Left colon (tissue), 2 donors: Measurements from ENCODE around the gene HCN4. TPM values are rescaled to one million over a fixed set of nuclear protein-coding genes. Genes with fewer than 3 reads are reported as not detected.
A peak's percentile ranks its signal among the peaks of the same experiment; 100 is the strongest.
"Not testable (repeated sequence)": the region's sequence is repeated elsewhere in the genome, so short reads cannot be mapped to it uniquely, and the experiment has no call there.

Source experiments
- ATAC-seq: fragments of 200-7000 bp; cut with Tn5 transposase; one replicate; pipeline ENCODE4 v1.9.1; 2020; ENCODE audit warnings: mild to moderate bottlenecking, moderate library complexity
- DNase-seq, 2 donors: peaks; one replicate each; pipeline ENCODE4 v3.0.0-alpha.2; 2020
- intact Hi-C, 2 donors: fragments of 100-400 bp; cut with DNase I in 1 of 2; cut with micrococcal nuclease in 1 of 2; formaldehyde crosslinking; loops; one replicate each; pipeline versions ENCODE4 v1.11.2 to v1.14.0; 2022; cut with DNase I, micrococcal nuclease
- total RNA-seq, 2 donors: library from RNA; stranded (reverse); fragmentation: NEBNext Ultra II Directional; extraction: Animal tissue kit (Norgen Biotek cat#: 25700); gene quantifications; one replicate each; pipeline ENCODE4 v1.2.1, GENCODE V29; 2021
- donor health status: DM: no; HTN: no; CAD: no.
- donor health status: DM: yes; HTN: yes; CAD: no.

HCN4 gene
- total RNA-seq, 2 donors from 2014 or later, result 0.12 to 0.28 TPM

- DNase-seq, result no peak
- ATAC-seq, result no peak
- intact Hi-C loops, result no loop called here
Observed at GRCh38 chr15:73319460-73320245, 49.1 kb downstream of the HCN4 start.

GRCh38 chr15:73318463-73319351 is 50.1 kb downstream of the HCN4 start:
- ATAC-seq (peak; percentile 44), DNase-seq (no peak)
- intact Hi-C loops, result no loop called here

DNA sequence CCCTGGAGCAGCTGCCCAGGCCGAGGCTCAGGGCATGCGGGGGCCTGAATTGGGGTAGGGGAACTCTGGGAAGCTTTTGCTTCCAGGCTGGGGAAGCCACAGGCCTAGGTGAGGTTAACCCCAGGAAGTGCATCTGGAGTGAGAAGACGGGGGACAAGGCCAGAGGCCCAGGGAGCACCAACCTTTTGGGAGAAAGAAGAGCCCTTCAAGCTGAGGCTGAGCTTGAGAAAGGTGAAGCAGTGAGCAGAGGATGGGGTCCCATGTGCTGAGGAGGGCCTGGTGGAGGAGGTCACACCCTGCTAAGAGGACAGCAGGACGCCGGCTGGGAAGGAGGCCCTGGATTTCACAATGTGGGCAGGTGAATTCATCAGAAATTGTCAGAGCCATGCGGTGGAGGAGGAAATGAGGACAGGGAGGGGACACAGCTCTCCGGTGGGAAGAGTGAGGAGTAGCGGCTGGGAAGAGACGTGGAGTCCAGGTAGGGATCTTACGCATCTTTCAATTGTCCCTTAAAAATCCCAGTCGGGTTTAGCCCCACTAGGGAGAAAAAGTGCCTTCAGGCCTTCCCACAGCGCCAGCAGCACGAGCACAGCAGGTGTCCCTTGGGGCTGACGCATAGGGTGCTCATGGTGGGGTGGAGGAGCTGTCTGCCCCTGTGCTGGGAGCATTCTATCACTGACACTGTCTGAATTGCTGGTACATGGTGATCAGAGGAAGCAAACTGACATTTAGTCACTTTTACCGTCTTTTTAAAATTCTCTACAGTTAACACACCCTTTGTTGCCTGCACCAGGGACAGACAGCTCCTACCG is 50.9 kb downstream of the HCN4 start:
- intact Hi-C loops, result no loop called here
- no peak for DNase-seq

GRCh38 chr15:73313861-73314260 is 54.9 kb downstream of the HCN4 start:
- intact Hi-C loops, result no loop called here
- no peak for DNase-seq

More for the DNA sequence above, 50.9 kb downstream of the HCN4 start:
- peak; percentile 18 for ATAC-seq

DNA sequence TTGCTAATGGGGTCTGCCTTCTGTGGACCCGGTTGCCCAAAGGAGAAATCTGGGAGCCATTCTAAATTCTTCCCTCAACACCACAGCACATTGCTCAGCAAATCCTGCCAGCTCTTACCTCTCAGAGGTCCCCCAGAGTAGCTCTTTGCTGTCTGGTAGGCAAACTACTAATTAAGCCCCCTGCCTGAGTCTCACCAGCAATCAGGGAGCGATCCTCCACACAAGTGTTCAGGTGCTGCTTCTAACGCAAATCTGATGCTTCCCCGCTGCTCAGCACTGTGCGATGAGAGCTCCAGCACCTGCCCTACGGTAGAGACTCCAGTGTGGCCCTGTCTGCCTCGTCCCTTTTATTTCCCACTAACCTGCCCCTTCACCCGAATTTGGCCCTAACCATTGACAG is 60.5 kb downstream of the HCN4 start:
- DNase-seq, result no peak
- intact Hi-C loops, result no loop called here
- ATAC-seq, result no peak

More at GRCh38 chr15:73313861-73314260, 54.9 kb downstream of the HCN4 start:
- no peak for ATAC-seq

- intact Hi-C loops, result no loop called here
- DNase-seq (peak in 1 of 2 donors; percentile 36), ATAC-seq (peak; percentile 89)
Observed at GRCh38 chr15:73305331-73306211, 63.2 kb downstream of the HCN4 start.

- DNase-seq (no peak), ATAC-seq (no peak)
- intact Hi-C loops, result no loop called here
Observed at GRCh38 chr15:73303636-73304035, 65.1 kb downstream of the HCN4 start.

DNA sequence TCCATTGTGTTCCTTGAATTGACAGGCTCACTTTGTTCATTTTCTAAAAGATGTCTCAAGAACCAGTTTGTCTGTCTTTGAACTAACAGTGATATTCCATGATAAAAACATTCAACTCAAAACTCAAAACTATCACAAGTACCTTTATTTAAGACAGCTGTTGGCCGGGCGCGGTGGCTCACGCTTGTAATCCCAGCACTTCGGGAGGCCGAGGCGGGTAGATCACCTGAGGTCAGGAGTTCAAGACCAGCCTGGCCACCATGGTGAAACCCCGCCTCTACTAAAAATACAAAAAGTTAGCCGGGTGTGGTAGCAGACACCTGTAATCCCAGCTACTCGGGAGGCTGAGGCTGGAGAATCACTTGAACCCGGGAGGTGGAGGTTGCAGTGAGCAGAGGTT is 68.5 kb downstream of the HCN4 start:
- intact Hi-C loops, DNase-seq, ATAC-seq: not testable (repeated sequence)

GRCh38 chr15:73298522-73299245 is 70.1 kb downstream of the HCN4 start:
- DNase-seq (peak in 1 of 2 donors; percentile 25), ATAC-seq (peak; percentile 69)
- intact Hi-C loops, result no loop called here

- ATAC-seq, result no peak
- DNase-seq, result no peak
- intact Hi-C loops, result no loop called here
Observed at GRCh38 chr15:73296609-73297353, 72.0 kb downstream of the HCN4 start.

DNA sequence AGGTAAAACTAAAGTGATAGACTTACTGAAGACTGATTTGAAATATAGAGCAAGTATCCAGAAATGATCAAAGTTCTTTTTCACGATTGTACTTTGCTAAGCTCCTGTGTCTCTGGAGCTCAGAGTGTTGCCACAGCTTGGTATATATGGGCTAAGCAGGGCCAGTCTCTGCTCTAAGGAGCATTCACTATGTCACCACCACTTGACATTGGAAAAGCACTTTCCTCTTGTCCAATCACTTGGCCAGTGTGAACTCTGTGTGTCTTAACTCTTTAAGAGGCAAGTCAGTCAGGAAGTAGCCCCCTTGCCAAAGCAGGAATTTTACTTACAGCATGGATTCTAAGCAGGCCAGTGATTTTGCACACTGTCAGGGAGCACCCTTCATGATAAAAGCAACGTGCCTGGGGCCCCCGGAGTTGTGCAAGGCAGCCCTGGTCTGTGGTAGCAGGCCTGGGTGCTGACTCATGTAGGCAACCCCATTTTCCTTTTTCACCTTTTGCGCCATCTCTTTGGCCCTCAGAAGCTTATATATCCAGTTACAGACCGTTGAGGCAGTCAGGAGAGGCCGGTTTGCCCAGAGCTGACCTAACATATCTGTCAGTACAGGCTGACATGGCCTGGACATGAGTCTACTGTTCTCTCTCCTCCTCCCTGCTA is 73.0 kb downstream of the HCN4 start:
- DNase-seq, result no peak
- intact Hi-C loops, result no loop called here
- no peak for ATAC-seq

DNA sequence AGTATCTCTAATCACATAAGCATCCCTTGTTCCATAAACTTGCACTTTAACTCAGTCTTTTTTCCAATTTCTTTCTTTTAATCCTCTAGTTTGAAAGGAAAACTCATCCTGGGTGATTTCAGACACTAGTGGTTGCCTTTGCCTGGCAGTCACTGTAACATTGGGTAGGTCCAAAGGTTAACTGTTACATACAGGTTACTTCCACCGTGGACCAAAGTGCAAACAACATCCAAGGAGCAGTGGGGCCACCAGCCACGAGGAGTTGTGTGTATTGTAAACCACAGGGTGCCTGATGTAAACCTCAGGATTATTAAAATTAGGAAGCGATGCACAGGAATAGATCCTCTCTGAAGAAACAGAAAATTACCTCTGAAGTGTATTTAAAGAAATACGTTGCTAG is 75.0 kb downstream of the HCN4 start:
- intact Hi-C loops, result no loop called here
- no peak for DNase-seq
- ATAC-seq, result peak; percentile 73

DNA sequence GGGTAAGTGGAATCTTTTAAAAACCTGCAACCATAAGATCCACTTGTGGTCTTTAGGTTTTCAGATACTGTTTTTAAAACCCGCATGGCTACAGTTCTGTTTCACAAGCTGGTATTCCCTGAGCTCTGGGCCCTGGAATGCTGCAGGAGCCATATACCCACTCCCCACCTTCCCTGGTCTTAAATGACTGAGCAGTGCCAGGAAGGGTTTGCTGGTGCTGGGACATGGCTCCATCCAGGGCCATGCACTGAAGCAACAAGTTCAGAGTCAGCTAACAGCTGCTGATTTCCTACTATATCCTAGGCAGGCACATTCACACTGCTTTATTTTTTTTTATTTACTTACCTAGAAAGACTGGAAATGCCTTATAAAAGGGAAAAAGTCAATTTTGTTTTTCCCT is 77.3 kb downstream of the HCN4 start:
- no peak for ATAC-seq
- DNase-seq, result no peak
- intact Hi-C loops, result no loop called here

GRCh38 chr15:73287019-73287418 is 81.7 kb downstream of the HCN4 start:
- no peak for ATAC-seq
- no peak for DNase-seq
- intact Hi-C loops, result no loop called here

DNA sequence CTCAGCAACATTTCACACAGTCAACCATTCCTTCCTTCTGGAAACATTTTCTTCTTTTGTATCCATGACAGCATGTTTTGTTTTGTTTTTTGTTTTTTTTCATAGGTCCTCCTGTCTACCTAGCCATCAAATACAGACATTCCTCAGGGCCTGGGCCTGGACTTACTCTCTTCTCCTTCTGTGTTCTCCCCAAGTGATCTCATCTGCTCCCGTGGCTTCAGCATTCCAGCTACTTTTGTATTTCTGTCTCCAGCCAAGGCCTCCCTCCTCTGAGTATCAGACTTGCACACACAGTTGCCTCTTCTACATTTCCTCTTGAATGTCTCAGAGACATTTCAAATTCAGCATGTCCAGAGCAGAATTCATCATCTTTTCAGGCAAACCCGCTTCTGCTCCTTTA is 82.4 kb downstream of the HCN4 start:
- intact Hi-C loops, result no loop called here
- DNase-seq (no peak), ATAC-seq (no peak)

DNA sequence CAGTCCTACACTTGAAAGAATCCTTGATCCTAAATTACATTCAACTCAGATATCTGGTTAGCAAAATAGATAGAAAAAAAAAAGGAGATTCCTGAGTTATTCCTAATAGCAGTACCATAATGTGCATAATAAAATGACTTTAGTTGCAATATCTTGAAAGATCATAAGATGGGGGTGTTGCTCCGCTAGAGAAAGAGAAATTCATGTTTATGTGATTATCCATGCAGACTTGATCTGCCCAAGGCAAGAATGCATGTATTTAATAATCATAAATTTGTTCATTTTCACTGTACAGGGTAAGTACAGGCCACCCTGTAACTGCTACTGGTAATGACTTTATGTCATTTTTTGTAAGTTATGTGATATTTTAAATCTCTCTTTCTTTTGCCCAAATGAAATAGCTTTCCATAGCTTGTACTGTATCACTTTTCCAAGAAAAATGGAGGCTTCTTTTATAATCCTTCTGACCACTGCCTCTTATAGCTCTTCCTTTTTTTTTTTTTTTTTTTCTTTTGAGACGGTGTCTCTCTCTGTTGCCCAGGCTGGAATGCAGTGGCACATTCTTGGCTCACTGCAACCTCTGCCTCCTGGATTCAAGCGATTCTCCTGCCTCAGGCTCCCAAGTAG is 84.6 kb downstream of the HCN4 start:
- no peak for DNase-seq
- intact Hi-C loops, result no loop called here
- no peak for ATAC-seq
